Measurements from ENCODE around the gene HSPB7.

GRCh38 chr1:16050328-16050727, 32.5 kb upstream of the HSPB7 start:
- TF ChIP-seq CTCF (IDR thresholded peaks at IDR 0.05; ENCODE audit: insufficient read depth, low read length): no peak
- TF ChIP-seq POLR2AphosphoS5 (IDR thresholded peaks at IDR 0.05; ENCODE audit: low read depth): no peak

All from HL-60 (cell line).